Stimulated activated naive B cell treated with anti-CD40 and anti-IgM and Interleukin-4, amounts not matched to agents 10 μg/mL and 1 μg/mL and 100 μg/mL, for 72 hours (primary cell): ENCODE results near the gene RIIAD1.
"Not testable (repeated sequence)": the region's sequence is repeated elsewhere in the genome, so short reads cannot be mapped to it uniquely, and the experiment has no call there.

ENCODE experiments used
- ATAC-seq, 2 donors: fragments of 150-1000 bp; cut with Tn5 transposase; replicated peaks; 2 replicates each; pipeline ENCODE4 v1.10.0; 2021; ENCODE audit warnings: moderate library complexity in 1 of 2
- DNase-seq: peaks from one replicate; pipeline ENCODE4 v3.0.0; 2021
- H3K27ac Mint-ChIP-seq: one replicate; pipeline ENCODE4 v1.8.0; 2022; ENCODE audit warnings: mild to moderate bottlenecking, mixed read lengths
- H3K27me3 Mint-ChIP-seq, 2 donors: one replicate each; pipeline ENCODE4 v1.8.0; 2022; ENCODE audit warnings: mixed read lengths in 2 of 2
- H3K36me3 Mint-ChIP-seq, 2 donors: one replicate each; pipeline ENCODE4 v1.8.0; 2022; ENCODE audit warnings: mixed read lengths in 2 of 2, mild to moderate bottlenecking in 1 of 2
- H3K4me1 Mint-ChIP-seq, 2 donors: one replicate each; pipeline ENCODE4 v1.8.0; 2022; ENCODE audit warnings: mixed read lengths in 2 of 2, mild to moderate bottlenecking in 1 of 2
- H3K4me3 Mint-ChIP-seq, 2 donors: one replicate each; pipeline ENCODE4 v1.8.0; 2022; ENCODE audit warnings: mild to moderate bottlenecking in 2 of 2, mixed read lengths in 2 of 2, moderate library complexity in 1 of 2
- H3K9me3 Mint-ChIP-seq, 2 donors: one replicate each; pipeline ENCODE4 v1.8.0; 2022; ENCODE audit warnings: mixed read lengths in 2 of 2, mild to moderate bottlenecking in 1 of 2

RIIAD1 gene

DNA sequence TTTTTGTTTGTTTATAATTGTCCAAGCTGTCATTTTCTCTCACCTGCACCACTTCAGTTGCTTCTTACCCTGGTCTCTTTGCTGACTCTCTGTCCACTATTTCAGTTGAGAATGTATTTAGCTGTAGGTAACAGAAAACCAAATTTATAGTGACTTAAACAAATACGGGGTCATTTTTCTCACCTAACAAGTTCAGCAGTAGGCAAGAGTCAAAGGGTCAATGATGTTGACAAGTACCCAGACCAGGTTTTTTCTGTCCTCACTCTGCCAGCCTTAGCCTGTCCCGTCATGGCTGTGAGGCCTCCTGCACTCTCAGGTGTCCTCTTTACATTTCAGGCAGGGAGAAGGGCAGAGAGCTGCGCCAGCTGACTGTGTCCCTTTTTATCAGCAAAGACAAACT is 11.8 kb downstream of the RIIAD1 start:
- H3K4me1 Mint-ChIP-seq = peaks cover 0 to 2% of the 10 kb centered on the region in 2 donors
- ATAC-seq = no peak
- H3K27me3 Mint-ChIP-seq = peaks cover 30 to 51% of the 10 kb centered on the region in 2 donors
- DNase-seq = no peak
- no peak overlapping the region for H3K27ac Mint-ChIP-seq
- H3K4me3 Mint-ChIP-seq = no peak overlapping the region
- H3K9me3 Mint-ChIP-seq = peaks cover 9 to 11% of the 10 kb centered on the region in 2 donors
- H3K36me3 Mint-ChIP-seq = peaks cover 5 to 6% of the 10 kb centered on the region in 2 donors

DNA sequence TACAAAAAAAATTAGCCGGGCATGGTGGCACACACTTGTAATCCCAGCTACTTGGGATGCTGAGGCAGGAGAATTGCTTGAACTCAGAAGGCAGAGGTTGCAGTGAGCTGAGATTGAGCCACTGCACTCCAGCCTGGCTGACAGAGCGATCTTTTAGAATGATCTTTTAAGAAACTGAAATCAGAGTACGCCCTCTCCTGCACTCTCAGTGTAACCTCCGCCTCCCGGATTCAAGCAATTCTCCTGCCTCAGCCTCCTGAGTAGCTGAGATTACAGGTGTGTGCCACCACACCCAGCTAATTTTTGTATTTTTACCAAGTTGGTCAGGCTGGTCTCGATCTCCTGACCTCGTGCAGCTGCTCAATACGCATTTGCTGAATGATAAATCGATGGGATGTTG is 12.7 kb downstream of the RIIAD1 start:
- not testable (repeated sequence) for DNase-seq, H3K36me3 Mint-ChIP-seq, H3K27ac Mint-ChIP-seq, ATAC-seq, H3K4me3 Mint-ChIP-seq, H3K4me1 Mint-ChIP-seq
- Mint-ChIP-seq H3K27me3 (peaks cover 25 to 44% of the 10 kb centered on the region in 2 donors), H3K9me3 (peaks cover 13 to 14% of the 10 kb centered on the region in 2 donors)

DNA sequence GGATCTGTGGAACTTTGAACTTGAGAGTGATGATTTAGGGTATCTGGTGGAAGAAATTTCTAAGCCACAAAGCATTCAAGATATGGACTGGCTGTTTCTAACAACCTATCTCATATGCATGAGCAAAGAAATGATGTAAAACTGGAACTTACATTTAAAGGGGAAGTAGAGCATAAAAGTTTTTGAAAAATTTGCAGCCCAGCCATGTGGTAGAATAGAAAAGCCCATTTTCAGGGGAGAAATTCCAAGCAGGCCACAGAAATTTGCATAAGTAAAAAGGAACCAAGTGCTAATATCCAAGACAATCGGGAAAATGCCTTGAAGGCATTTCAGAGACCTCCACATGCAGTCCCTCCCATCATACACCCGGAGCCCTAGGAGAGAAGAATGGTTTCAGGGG is 15.7 kb downstream of the RIIAD1 start:
- peaks cover 13 to 14% of the 10 kb centered on the region in 2 donors for H3K9me3 Mint-ChIP-seq
- DNase-seq = no peak
- peaks cover 5 to 6% of the 10 kb centered on the region in 2 donors for H3K36me3 Mint-ChIP-seq
- ATAC-seq = no peak
- no peak overlapping the region for H3K27ac Mint-ChIP-seq
- peaks cover 12 to 28% of the 10 kb centered on the region in 2 donors for H3K27me3 Mint-ChIP-seq
- H3K4me1 Mint-ChIP-seq = peaks cover 0 to 2% of the 10 kb centered on the region in 2 donors
- H3K4me3 Mint-ChIP-seq = no peak overlapping the region

DNA sequence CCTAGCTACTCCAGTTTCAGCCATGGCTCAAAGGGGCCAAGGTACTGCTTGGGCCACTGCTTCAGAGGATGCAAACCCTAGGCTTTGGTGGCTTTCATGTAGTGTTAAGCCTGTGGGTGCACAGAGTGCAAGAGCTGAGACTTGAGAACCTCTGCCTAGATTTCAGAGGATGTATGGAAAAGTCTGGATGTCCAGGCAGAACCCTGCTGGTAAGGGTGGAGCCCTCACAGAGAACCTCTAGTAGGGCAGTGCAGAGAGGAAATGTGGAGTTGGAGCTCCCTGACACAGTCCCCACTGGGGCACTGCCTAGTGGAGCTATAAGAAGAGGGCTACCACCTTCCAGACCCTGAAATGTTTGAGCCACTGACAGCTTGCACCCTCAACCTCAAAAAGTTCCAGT is 16.2 kb downstream of the RIIAD1 start:
- DNase-seq (no peak), ATAC-seq (no peak)
- no peak overlapping the region for H3K27ac Mint-ChIP-seq
- peaks cover 5 to 6% of the 10 kb centered on the region in 2 donors for H3K36me3 Mint-ChIP-seq
- H3K4me3 Mint-ChIP-seq = no peak overlapping the region
- H3K4me1 Mint-ChIP-seq = peaks cover 0 to 2% of the 10 kb centered on the region in 2 donors
- H3K9me3 Mint-ChIP-seq = peaks cover 13 to 14% of the 10 kb centered on the region in 2 donors
- H3K27me3 Mint-ChIP-seq = peaks cover 8 to 24% of the 10 kb centered on the region in 2 donors

DNA sequence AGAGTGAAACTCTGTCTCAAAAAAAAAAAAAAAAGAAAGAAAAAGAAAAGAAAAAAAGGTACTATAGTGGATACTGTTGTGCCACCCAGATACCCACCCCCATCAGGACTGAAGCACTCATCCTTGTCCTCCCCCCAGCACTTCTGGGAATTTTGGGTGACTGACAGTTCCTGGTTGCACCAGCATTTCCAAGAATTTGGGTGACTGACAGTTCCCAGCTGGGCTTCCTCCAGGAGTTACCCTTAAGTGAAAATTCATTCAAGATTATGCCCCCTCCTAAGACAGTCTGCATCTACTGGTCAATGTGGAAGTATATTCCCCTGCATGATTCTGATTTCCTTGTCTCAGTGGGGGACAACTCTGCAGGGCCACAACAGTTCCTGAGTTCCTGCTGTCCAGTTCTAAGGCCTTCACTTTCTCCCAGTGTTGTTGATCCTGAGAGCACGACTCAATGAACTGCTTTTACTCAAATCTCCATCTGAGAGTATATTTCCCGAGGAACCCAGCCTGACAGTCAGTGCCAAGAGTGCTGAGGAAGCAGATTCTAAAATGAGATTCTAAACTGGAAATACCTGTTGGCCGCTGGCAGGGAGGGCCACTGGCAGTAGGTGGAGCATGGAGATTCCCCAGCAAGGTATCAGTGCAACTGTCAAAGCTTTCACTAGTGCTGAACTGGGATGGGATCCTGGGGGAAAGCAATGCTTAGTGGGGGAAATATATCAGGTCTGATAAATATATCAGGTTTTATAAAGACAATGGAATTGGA is 18.5 kb downstream of the RIIAD1 start:
- no peak for DNase-seq
- Mint-ChIP-seq H3K4me1 (peaks cover 0 to 2% of the 10 kb centered on the region in 2 donors), H3K27ac (no peak overlapping the region), H3K4me3 (no peak overlapping the region), H3K36me3 (peaks cover 5 to 6% of the 10 kb centered on the region in 2 donors), H3K27me3 (peaks cover 0 to 15% of the 10 kb centered on the region in 2 donors), H3K9me3 (peaks cover 13 to 14% of the 10 kb centered on the region in 2 donors)
- ATAC-seq = no peak

DNA sequence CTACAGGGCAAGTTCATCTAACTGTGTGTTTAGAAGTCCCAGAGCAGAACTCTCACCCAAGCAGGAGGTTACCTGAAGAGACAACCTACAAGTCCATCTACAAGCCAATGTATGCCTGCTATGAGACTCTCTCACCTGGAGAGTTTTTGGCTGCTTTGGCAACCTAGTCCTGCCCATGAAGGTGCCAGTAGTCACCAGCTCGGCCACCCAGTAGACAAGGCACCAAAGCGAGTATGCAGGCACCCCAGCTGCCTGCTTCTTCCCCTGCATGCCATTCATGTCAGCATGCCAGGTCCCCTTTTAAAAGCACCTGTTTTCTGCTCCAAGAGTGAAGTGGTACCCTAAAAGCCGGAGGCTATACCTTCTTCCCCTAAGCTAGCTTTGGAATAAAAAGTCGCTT is 20.2 kb downstream of the RIIAD1 start:
- no peaks in the 10 kb centered on the region for H3K4me1 Mint-ChIP-seq
- H3K9me3 Mint-ChIP-seq = peaks cover 12 to 13% of the 10 kb centered on the region in 2 donors
- no peak for DNase-seq
- H3K27ac Mint-ChIP-seq = no peak overlapping the region
- H3K36me3 Mint-ChIP-seq = peaks cover 5% of the 10 kb centered on the region in 2 donors
- H3K4me3 Mint-ChIP-seq = no peak overlapping the region
- H3K27me3 Mint-ChIP-seq = peaks cover 0 to 16% of the 10 kb centered on the region in 2 donors
- ATAC-seq = no peak

DNA sequence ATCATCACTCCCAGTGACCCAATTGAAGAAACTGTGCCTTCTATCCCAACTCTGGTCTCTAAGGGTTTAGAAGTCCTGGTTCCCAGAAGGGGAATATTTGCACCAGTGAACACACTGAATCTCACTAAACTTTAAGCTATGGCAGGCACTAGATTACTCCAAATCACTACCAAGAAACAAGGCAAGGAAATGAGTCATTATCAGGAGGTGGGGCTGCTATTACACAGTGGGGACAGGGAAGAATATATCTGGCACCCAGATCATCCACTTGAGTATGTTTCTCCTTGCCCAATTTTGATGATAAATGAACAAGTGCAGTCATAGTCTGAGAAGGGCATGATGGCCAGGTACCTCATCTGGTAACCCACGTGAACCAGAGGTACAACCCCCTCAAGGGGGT is 35.0 kb downstream of the RIIAD1 start:
- ATAC-seq (no peak), DNase-seq (no peak)
- peak overlapping the region; percentile 38 for H3K27ac Mint-ChIP-seq
- no peak overlapping the region for H3K4me3 Mint-ChIP-seq
- peaks cover 37 to 46% of the 10 kb centered on the region in 2 donors for H3K36me3 Mint-ChIP-seq
- H3K9me3 Mint-ChIP-seq = no peaks in the 10 kb centered on the region
- H3K27me3 Mint-ChIP-seq = peaks cover 9 to 10% of the 10 kb centered on the region in 2 donors
- H3K4me1 Mint-ChIP-seq = peaks cover under 1 to 1% of the 10 kb centered on the region in 2 donors

DNA sequence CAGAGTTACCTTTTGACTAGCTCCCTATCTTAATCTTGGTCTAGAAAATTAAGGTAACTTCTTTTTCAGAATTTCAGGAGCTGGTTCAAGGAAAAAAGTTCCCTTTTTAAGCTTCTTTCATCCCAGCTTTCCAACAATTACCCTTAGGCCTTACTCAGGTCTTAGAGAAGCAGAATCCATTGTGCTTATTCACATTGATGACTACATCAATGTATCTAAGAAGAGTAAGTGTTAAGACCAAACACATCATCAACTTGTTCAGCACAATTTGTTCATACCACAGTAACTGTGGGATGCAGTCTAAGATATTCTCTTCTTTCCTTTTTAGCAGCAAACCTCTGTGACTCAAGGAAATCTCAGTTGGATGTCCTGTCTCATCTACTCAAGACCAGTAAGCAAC is 37.9 kb downstream of the RIIAD1 start:
- H3K36me3 Mint-ChIP-seq = peaks cover 39 to 48% of the 10 kb centered on the region in 2 donors
- no peak for DNase-seq
- H3K4me1 Mint-ChIP-seq = peaks cover 7 to 28% of the 10 kb centered on the region in 2 donors
- ATAC-seq = no peak
- no peak overlapping the region for H3K4me3 Mint-ChIP-seq
- H3K9me3 Mint-ChIP-seq = no peaks in the 10 kb centered on the region
- no peaks in the 10 kb centered on the region for H3K27me3 Mint-ChIP-seq
- no peak overlapping the region for H3K27ac Mint-ChIP-seq

DNA sequence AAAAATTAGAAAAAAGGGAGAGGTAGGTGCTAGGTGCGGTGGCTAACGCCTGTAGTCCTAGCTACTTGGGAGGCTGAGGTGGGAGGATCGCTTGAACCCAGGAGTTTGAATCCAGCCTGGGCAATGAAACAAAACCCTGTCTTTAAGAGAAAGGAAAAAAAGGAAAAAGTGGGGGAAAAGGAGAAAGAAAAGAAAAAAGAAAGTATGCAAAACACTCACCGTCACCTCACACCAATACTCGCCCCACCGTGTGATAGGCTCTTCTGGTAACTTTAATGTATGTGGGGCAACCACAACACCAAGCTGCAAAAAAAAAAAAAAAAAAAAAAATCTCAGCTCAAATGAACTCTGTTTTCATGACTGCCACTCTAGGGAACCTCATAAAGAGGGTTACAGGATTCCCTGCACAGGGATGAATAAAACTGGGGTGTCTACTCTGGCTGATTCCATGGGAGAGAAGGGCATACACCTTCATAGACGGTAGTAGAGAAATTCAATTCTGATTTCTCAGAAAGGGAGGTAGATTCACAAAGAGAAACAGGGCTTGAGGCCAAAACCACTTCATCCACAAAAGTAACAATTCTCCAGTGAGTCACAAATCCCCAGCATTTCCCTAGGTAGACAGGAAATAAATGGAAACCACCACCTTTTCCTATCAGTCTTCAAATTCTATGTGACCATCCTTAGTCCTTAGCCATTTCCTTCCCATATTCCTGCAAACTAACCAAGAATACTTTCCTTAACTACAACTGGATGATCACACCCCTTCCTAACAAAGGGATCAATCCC is 39.5 kb downstream of the RIIAD1 start:
- H3K27me3 Mint-ChIP-seq = no peaks in the 10 kb centered on the region
- H3K36me3 Mint-ChIP-seq = peaks cover 34 to 42% of the 10 kb centered on the region in 2 donors
- DNase-seq (no peak), ATAC-seq (no peak)
- no peak overlapping the region for H3K27ac Mint-ChIP-seq
- H3K4me3 Mint-ChIP-seq = no peak overlapping the region
- H3K4me1 Mint-ChIP-seq = peaks cover 9 to 30% of the 10 kb centered on the region in 2 donors
- H3K9me3 Mint-ChIP-seq = no peaks in the 10 kb centered on the region

DNA sequence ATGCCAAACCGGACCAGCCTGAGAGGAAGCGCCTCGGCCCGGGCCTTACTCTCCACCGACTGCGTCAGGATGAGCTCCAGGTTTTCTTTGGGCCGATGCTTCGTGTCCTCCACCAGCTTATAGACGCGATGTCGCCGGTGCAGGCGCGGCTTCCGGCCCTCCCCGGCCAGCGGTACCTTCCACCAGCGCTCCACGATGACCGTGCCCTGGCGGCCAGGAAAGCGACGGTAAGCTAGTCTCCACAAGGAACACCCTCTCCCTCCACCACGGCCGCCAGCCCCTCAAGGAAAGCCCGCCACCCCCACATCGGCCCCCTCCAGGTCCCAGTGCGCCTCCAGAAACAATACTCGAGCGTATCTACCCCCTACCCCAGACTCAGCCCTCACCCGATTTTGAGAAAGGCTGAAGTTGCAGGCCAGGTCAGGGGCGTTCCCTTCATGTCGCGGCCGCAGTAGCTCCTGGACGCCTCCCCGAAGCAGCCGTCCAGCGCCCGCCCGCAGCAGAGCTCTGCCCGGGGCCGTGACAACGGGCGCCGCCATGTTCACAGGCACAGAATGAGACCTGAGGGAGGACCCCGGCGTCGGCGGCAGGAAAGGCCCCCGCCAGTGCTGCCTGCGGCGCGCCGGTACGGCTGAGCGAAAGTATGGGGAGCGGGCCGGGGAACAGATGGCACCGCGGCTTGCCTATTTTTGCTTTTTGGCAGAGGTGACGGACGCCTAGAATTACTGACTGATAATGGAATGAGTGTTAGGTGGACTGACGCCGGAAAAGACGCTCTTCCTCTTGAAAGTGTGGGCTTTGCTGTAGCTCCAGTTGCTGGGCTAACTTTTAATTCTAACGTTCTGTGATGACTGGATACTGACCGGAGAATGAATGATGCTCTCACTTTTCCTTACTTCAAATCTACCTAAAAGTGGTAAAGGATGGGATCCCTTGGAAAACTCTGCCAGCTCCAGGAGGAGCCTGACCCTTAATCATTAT is 41.9 kb downstream of the RIIAD1 start, which contains the start of gene MRPL9:
Gene MRPL9 (minus strand): TSS at position 556 of the 981 bp plus-strand sequence. CDS start 17 bp downstream, at position 539.
- Mint-ChIP-seq H3K27me3 (peaks cover 0 to 3% of the 10 kb centered on the region in 2 donors), H3K27ac (peak within 1 kb of the TSS; percentile 98), H3K36me3 (peaks cover 24 to 27% of the 10 kb centered on the region in 2 donors), H3K4me1 (peaks cover 8 to 30% of the 10 kb centered on the region in 2 donors), H3K9me3 (no peaks in the 10 kb centered on the region), H3K4me3 (peak within 1 kb of the TSS; percentile 96 to 99)
- DNase-seq = peak; percentile 87
- ATAC-seq = peak; percentile 99 to 100

DNA sequence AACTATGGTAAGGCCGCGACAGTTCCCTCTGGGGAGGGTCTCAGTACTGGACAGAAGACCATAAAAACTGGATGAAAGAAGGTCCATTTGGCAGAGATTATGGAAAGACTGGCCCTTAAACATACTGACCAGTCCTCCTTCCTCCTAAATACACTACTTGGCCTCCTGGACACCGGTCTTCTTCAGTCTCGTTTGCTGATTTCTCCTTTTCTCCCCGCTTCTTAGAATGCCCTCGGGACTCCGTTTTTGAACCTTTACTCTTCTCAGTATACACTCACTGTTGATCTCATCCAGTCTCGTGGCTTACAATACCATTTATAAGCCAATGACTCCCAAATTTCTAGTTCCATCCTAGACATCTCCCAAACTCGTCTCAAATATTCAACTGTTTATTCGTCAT is 42.7 kb downstream of the RIIAD1 start:
- Mint-ChIP-seq H3K4me1 (peaks cover 8 to 30% of the 10 kb centered on the region in 2 donors), H3K36me3 (peaks cover 24 to 27% of the 10 kb centered on the region in 2 donors), H3K27ac (peak overlapping the region; percentile 98)

DNA sequence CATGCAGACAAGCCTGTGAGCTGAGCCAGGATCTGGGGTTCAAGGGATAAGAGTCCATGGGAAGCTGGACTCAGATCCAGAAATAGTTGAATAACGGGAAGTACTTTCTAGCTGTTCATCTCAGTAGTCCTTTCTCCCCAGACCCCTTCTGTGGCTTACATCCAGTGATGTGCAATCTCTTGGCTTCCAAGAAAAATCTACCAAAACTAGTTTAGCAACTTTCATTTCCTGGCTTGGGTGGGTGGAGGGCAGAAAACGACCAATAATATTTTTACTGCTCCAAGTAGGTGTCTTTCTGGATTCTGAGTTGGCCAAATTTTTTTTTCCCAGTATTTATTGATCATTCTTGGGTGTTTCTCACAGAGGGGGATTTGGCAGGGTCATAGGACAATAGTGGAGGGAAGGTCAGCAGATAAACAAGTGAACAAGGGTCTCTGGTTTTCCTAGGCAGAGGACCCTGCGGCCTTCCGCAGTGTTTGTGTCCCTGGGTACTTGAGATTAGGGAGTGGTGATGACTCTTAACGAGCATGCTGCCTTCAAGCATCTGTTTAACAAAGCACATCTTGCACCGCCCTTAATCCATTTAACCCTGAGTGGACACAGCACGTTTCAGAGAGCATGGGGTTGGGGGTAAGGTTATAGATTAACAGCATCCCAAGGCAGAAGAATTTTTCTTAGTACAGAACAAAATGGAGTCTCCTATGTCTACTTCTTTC is 47.2 kb downstream of the RIIAD1 start:
- ATAC-seq, H3K4me3 Mint-ChIP-seq, H3K36me3 Mint-ChIP-seq, H3K9me3 Mint-ChIP-seq, H3K27ac Mint-ChIP-seq, H3K27me3 Mint-ChIP-seq, DNase-seq, H3K4me1 Mint-ChIP-seq: not testable (repeated sequence)

More for the DNA sequence above, 42.7 kb downstream of the RIIAD1 start:
- ATAC-seq (no peak), DNase-seq (no peak)
- Mint-ChIP-seq H3K27me3 (peaks cover 0 to 3% of the 10 kb centered on the region in 2 donors), H3K4me3 (peak overlapping the region; percentile 96 to 99), H3K9me3 (no peaks in the 10 kb centered on the region)

DNA sequence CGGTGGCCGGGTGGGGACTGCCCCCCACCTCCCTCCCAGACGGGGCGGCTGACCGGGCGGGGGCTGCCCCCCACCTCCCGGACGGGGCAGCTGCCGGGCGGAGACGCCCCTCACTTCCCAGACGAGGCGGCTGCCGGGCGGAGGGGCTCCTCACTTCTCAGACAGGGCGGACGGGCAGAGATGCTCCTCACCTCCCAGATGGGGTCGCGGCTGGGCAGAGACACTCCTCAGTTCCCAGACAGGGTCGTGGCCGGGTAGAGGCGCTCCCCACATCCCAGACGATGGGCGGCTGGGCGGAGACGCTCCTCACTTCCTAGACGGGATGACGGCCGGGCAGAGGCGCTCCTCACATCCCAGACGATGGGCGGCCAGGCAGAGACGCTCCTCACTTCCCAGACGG is 47.9 kb downstream of the RIIAD1 start:
- H3K9me3 Mint-ChIP-seq, ATAC-seq, DNase-seq, H3K27ac Mint-ChIP-seq, H3K4me3 Mint-ChIP-seq, H3K4me1 Mint-ChIP-seq, H3K27me3 Mint-ChIP-seq: not testable (repeated sequence)
- H3K36me3 Mint-ChIP-seq = peaks cover 0 to 11% of the 10 kb centered on the region in 2 donors
